Suppressor macrophage (primary cell): ENCODE results near the gene AHDC1.
A peak's percentile ranks its signal among the peaks of the same experiment; 100 is the strongest.

Experiments
- DNase-seq, 4 experiments: peaks; one replicate each; pipeline ENCODE4 v3.0.0-alpha.2; 2020 to 2022
- total RNA-seq, 17 experiments: gene quantifications; one replicate each; lab custom pipeline; 2026; ENCODE audit warnings: mixed read lengths in 6 of 17, inconsistent platforms in 3 of 17; lab: John Stamatoyannopoulos, UW

Gene AHDC1
- 2.0 to 22.0 (median 8.6) reads per million in 17 experiments for total RNA-seq

- DNase-seq: peak; percentile 87 to 97 (median 93)
These were observed at the start of gene AHDC1 for GRCh38 chr1:27603681-27604578. Gene AHDC1, minus strand, starts transcription at chr1:27604144. Its CDS starts 52,029 bp downstream, at chr1:27552115.

- peak in 3 of 4 experiments; percentile 51 to 62 (median 57) for DNase-seq
These were observed 48.3 kb upstream of the AHDC1 start for GRCh38 chr1:27652111-27652864.

GRCh38 chr1:27650539-27651175, 46.7 kb upstream of the AHDC1 start:
- DNase-seq: peak; percentile 84 to 94 (median 90)

GRCh38 chr1:27650171-27650538, 46.2 kb upstream of the AHDC1 start:
- DNase-seq: no peak

- DNase-seq: no peak
These were observed 45.3 kb upstream of the AHDC1 start for GRCh38 chr1:27649306-27649635.

GRCh38 chr1:27648602-27649305, 44.8 kb upstream of the AHDC1 start:
- DNase-seq: peak in 1 of 4 experiments; percentile 14

- DNase-seq: no peak
These were observed 43.4 kb upstream of the AHDC1 start for GRCh38 chr1:27647328-27647727.

- peak in 1 of 4 experiments; percentile 8 for DNase-seq
These were observed 42.7 kb upstream of the AHDC1 start for GRCh38 chr1:27646676-27647075.

- no peak for DNase-seq
These were observed 41.1 kb upstream of the AHDC1 start for GRCh38 chr1:27645071-27645415.

GRCh38 chr1:27644369-27645070, 40.6 kb upstream of the AHDC1 start:
- no peak for DNase-seq

GRCh38 chr1:27643600-27644368, 39.8 kb upstream of the AHDC1 start:
- peak; percentile 63 to 82 (median 76) for DNase-seq

- peak; percentile 34 to 62 (median 60) for DNase-seq
These were observed 36.6 kb upstream of the AHDC1 start for GRCh38 chr1:27640514-27640913.

GRCh38 chr1:27638805-27639204, 34.9 kb upstream of the AHDC1 start:
- DNase-seq: no peak

GRCh38 chr1:27638047-27638734, 34.2 kb upstream of the AHDC1 start:
- DNase-seq: peak in 2 of 4 experiments; percentile 5 to 12

- DNase-seq: peak; percentile 37 to 64 (median 60)
These were observed 31.6 kb upstream of the AHDC1 start for GRCh38 chr1:27635396-27636142.

GRCh38 chr1:27634985-27635367, 31.0 kb upstream of the AHDC1 start, which contains the start of gene FGR:
Gene FGR, minus strand, starts transcription at chr1:27635185. Its CDS starts 11,269 bp downstream, at chr1:27623916.
- DNase-seq: peak; percentile 82 to 92 (median 88)

- peak; percentile 69 to 89 (median 84) for DNase-seq
These were observed 30.4 kb upstream of the AHDC1 start for GRCh38 chr1:27634177-27634984.

- peak in 1 of 4 experiments; percentile 31 for DNase-seq
These were observed 29.8 kb upstream of the AHDC1 start for GRCh38 chr1:27633640-27634176.
